GM13977 (cell line): Measurements from ENCODE around the gene DDR2.
A peak's percentile ranks its signal among the peaks of the same experiment; 100 is the strongest.

Experiments used
- DNase-seq: peaks from one replicate; pipeline ENCODE4 v3.0.0; 2012; ENCODE audit warnings: low spot score
- in situ Hi-C: fragments of 300-500 bp; cut with MboI; formaldehyde crosslinking; loops from one replicate; pipeline ENCODE4 v1.12.0; 2022; ENCODE audit warnings: low sequenced_read_pairs, low pct_unique_long_range_greater_than_20kb, mixed read lengths, inconsistent platforms; ENCODE audit not compliant: unreplicated experiment
- TF ChIP-seq, protein P1 (sequence below): IDR thresholded peaks from 2 replicates; pipeline ENCODE4 v1.5.1; 2012; ENCODE audit warnings: mild to moderate bottlenecking, control low read depth; ENCODE audit not compliant: insufficient read depth; ENCODE audit errors: extremely low read depth, missing control alignments

DDR2 gene

DNA sequence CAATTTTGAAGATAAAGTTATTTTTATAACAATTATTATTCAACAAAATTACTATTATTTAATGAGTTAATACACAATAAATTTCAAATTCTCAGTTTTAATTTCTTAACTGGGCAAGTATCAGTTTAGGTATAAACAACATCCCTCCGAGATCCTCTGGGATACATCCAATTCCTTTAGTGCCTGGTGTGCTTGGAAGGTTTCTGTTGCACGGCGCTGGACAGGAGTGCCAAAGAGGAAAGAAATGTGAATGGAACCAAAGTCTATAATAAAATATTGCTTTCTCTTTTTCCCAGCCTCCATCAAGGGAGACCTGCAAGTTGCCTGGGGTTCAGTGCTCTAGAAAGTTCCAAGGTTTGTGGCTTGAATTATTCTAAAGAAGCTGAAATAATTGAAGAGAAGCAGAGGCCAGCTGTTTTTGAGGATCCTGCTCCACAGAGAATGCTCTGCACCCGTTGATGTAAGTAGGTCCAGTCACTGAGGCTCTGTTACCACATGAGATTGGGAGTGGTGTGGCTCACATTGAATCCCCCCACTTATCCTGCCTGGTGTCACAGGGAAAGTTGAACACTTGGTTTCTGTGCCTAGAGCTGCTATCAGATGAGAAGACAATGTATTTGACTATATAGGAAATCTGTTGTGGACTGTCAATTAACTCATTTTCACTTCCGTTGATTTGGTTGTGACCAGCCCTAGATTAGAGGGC lies 22.8 kb downstream of the DDR2 start:
- in situ Hi-C loops = no loop called here
- DNase-seq = no peak
- TF ChIP-seq, protein P1, sequence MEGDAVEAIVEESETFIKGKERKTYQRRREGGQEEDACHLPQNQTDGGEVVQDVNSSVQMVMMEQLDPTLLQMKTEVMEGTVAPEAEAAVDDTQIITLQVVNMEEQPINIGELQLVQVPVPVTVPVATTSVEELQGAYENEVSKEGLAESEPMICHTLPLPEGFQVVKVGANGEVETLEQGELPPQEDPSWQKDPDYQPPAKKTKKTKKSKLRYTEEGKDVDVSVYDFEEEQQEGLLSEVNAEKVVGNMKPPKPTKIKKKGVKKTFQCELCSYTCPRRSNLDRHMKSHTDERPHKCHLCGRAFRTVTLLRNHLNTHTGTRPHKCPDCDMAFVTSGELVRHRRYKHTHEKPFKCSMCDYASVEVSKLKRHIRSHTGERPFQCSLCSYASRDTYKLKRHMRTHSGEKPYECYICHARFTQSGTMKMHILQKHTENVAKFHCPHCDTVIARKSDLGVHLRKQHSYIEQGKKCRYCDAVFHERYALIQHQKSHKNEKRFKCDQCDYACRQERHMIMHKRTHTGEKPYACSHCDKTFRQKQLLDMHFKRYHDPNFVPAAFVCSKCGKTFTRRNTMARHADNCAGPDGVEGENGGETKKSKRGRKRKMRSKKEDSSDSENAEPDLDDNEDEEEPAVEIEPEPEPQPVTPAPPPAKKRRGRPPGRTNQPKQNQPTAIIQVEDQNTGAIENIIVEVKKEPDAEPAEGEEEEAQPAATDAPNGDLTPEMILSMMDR = no peak

- TF ChIP-seq, protein P1 = no peak
- in situ Hi-C loops = no loop called here
- no peak for DNase-seq
Observed at GRCh38 chr1:162656266-162656665, 24.0 kb downstream of the DDR2 start.

DNA sequence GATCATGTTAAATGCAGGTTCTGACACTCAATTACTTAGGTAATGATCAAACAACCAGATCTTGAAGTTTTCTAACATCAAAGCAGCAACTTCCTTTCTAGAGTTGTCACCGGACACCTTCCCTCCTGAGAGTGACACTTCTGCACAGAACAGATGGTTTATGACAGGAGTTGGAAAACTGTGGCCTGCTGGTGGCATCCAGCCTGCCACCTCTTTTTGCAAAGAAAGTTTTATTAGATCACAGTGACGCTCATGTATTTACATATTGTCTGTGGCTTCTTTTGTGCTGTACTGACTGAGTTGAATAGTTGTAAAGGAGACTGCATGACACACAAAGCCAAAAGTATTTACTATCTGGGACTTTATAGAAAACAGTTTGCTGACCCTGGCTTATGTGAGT lies 28.3 kb downstream of the DDR2 start:
- no peak for DNase-seq
- TF ChIP-seq, protein P1 = no peak
- in situ Hi-C loops = no loop called here

DNA sequence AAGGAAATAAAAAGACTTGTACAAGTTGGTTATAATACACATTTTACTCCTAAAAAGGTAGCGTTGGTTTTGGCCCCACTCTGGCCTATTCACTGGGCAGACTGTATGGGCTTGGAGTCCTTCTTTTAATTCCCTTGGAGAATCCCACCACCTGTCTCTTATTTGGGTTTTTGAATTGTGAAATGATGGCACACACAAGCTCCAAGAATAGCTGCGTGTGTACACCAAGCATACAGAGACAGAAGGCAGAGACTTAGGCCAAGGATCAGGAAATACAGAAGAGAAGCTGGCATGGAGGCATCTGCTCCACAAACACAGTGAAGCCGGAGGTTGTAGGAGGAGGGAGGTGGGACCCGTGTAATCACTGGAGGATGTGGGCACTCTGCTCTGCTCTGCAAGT lies 29.1 kb downstream of the DDR2 start:
- DNase-seq = no peak
- TF ChIP-seq, protein P1 = no peak
- in situ Hi-C loops = no loop called here

- in situ Hi-C loops = no loop called here
- TF ChIP-seq, protein P1 = no peak
- no peak for DNase-seq
Observed at GRCh38 chr1:162662013-162662412, 29.7 kb downstream of the DDR2 start.

DNA sequence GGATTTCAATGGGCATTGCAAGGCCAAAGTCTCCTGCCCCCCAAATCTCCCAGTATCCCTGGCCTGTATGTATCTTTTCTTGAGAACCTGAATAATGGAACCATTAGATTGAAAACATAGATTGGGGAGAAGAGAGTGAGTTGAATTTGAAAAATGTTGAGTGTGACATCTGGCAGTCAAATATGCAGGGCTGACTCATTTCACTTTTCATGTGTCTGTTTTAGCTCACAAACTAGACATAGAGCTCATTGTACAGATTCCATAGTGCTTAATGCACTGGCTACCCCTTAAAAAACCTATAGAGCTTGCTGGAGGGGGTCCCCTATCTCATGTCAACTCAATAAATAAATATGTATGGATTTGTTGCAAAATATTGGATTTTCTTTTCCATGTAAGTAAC lies 30.8 kb downstream of the DDR2 start:
- in situ Hi-C loops = no loop called here
- peak; percentile 20 for DNase-seq
- TF ChIP-seq, protein P1 = no peak

GRCh38 chr1:162663589-162664106 lies 31.4 kb downstream of the DDR2 start:
- DNase-seq = peak; percentile 6
- TF ChIP-seq, protein P1 = no peak
- in situ Hi-C loops = no loop called here
